Gastroesophageal sphincter (tissue), 4 donors: ENCODE results near the gene PCDHA4. TPM values are rescaled to one million over a fixed set of nuclear protein-coding genes. Genes with fewer than 3 reads are reported as not detected.

Experiments
- ATAC-seq: fragments of 150-250 bp; one replicate; pipeline ENCODE4 v1.9.1; 2016; ENCODE audit warnings: mild to moderate bottlenecking, moderate library complexity
- H3K27ac ChIP-seq, 4 donors: fragments of 200-600 bp; sonication (generic) in 3 of 4; 1 replicate in 3 of 4; 2 replicates in 1 of 4; pipeline ENCODE4 v1.5.1; 2016 to 2019
- H3K27me3 ChIP-seq: fragments of 200-600 bp; sonication (generic); one replicate; pipeline ENCODE4 v1.5.1; 2019
- H3K36me3 ChIP-seq, 2 donors: fragments of 200-600 bp; sonication (generic); one replicate each; pipeline ENCODE4 v1.5.1; 2019; ENCODE audit warnings: control low read depth in 1 of 2
- H3K4me1 ChIP-seq, 3 donors: fragments of 200-600 bp; sonication (generic); 1 replicate in 2 of 3; 2 replicates in 1 of 3; pipeline ENCODE4 v1.5.1; 2016 to 2019; ENCODE audit warnings: control low read depth in 2 of 3
- H3K4me3 ChIP-seq, 2 donors: fragments of 200-600 bp; sonication (generic); one replicate each; pipeline ENCODE4 v1.5.1; 2019; ENCODE audit warnings: mild to moderate bottlenecking in 1 of 2, moderate library complexity in 1 of 2
- H3K9me3 ChIP-seq, 3 donors: fragments of 200-600 bp; sonication (generic); one replicate each; pipeline ENCODE4 v1.5.1; 2017 to 2019; ENCODE audit warnings: control low read depth in 2 of 3
- CTCF ChIP-seq, 4 experiments: fragments of 200-600 bp in 2 of 4; fragments of 450-650 bp in 2 of 4; sonication (generic) in 1 of 4; IDR thresholded peaks; one replicate each; pipeline ENCODE4 v1.5.1; 2017 to 2019; ENCODE audit warnings: antibody characterized with exemption in 4 of 4, mild to moderate bottlenecking in 2 of 4, moderate library complexity in 2 of 4
- EP300 ChIP-seq: sonication (generic); formaldehyde crosslinking; IDR thresholded peaks from one replicate; pipeline ENCODE4 v1.6.1; 2017; ENCODE audit warnings: antibody characterized with exemption, mild to moderate bottlenecking
- POLR2A ChIP-seq, 2 donors: fragments of 450-650 bp; IDR thresholded peaks; one replicate each; pipeline ENCODE4 v1.6.1; 2017; ENCODE audit warnings: antibody characterized with exemption in 2 of 2, mild to moderate bottlenecking in 2 of 2, moderate library complexity in 1 of 2
- POLR2AphosphoS5 ChIP-seq: sonication (generic); formaldehyde crosslinking; IDR thresholded peaks from one replicate; pipeline ENCODE4 v1.6.1; 2017; ENCODE audit warnings: antibody characterized with exemption
- WGBS, 2 donors: methylation state at CpG; one replicate each; pipeline ENCODE4 v1.1.5; 2018; ENCODE audit warnings: low coverage in 1 of 2; 5-methylcytosine and 5-hydroxymethylcytosine counted together
- total RNA-seq, 4 donors: library from RNA; depleted of rRNA; stranded (reverse); fragments of >200 nt; gene quantifications; one replicate each; pipeline ENCODE4 v1.1.0, GENCODE V29; 2016

Gene PCDHA4
- total RNA-seq, 4 donors from 2014 or later, result 0.13 to 0.96 (median 0.31) TPM; not detected in 1

GRCh38 chr5:140855772-140856674 lies 49.2 kb downstream of the PCDHA4 start, which contains the start of gene PCDHA10:
Gene PCDHA10 (plus strand): TSS chr5:140855897. CDS start chr5:140856049, 152 bp downstream.
- H3K36me3 ChIP-seq, result no peaks in the 10 kb centered on the region
- H3K27me3 ChIP-seq, result peaks cover 81% of the 10 kb centered on the region
- H3K4me3 ChIP-seq, result peak within 1 kb of the TSS; percentile 6 to 27
- peak in 2 of 4 experiments; percentile 15 to 39 for TF ChIP-seq CTCF (IDR thresholded peaks at IDR 0.05)
- no peak for TF ChIP-seq EP300
- no peak for ATAC-seq
- peak within 1 kb of the TSS in 1 of 4 donors; percentile 56 for H3K27ac ChIP-seq
- 11 to 18% methylated on average over 8 to 40 of the region's 44 CpGs for WGBS, 2 donors
- peaks cover 0 to 61% (median 0%) of the 10 kb centered on the region in 3 donors for H3K9me3 ChIP-seq
- no peaks in the 10 kb centered on the region for H3K4me1 ChIP-seq

- Histone ChIP-seq H3K4me1 (no peaks in the 10 kb centered on the region), H3K27ac (no peak overlapping the region), H3K9me3 (peaks cover 0 to 71% (median 0%) of the 10 kb centered on the region in 3 donors), H3K27me3 (peaks cover 86% of the 10 kb centered on the region), H3K36me3 (no peaks in the 10 kb centered on the region), H3K4me3 (no peak overlapping the region)
- ATAC-seq, result no peak
- WGBS, 2 donors, result 35 to 55% methylated on average over 4 to 19 of the region's 94 CpGs
- TF ChIP-seq EP300, result no peak
- no peak for TF ChIP-seq POLR2A (IDR thresholded peaks at IDR 0.05)
- no peak for TF ChIP-seq CTCF (IDR thresholded peaks at IDR 0.05)
- no peak for TF ChIP-seq POLR2AphosphoS5
These were observed 50.5 kb downstream of the PCDHA4 start for GRCh38 chr5:140857177-140857986.

GRCh38 chr5:140857987-140858240 lies 51.0 kb downstream of the PCDHA4 start:
- H3K4me1 ChIP-seq, result no peaks in the 10 kb centered on the region
- WGBS, 2 donors, result 40% methylated on average over 2 of the region's 22 CpGs; no CpG with 5 or more reads in 1 of the 2 donors
- no peaks in the 10 kb centered on the region for H3K36me3 ChIP-seq
- no peak overlapping the region for H3K27ac ChIP-seq
- TF ChIP-seq POLR2A (IDR thresholded peaks at IDR 0.05) (no peak), EP300 (no peak), POLR2AphosphoS5 (no peak), CTCF (IDR thresholded peaks at IDR 0.05) (no peak)
- peaks cover 86% of the 10 kb centered on the region for H3K27me3 ChIP-seq
- H3K4me3 ChIP-seq, result no peak overlapping the region
- ATAC-seq, result no peak
- peaks cover 0 to 71% (median 0%) of the 10 kb centered on the region in 3 donors for H3K9me3 ChIP-seq

- H3K4me1 ChIP-seq, result no peaks in the 10 kb centered on the region
- TF ChIP-seq EP300, result no peak
- TF ChIP-seq POLR2A (IDR thresholded peaks at IDR 0.05), result no peak
- no peak for TF ChIP-seq POLR2AphosphoS5
- no peak for TF ChIP-seq CTCF (IDR thresholded peaks at IDR 0.05)
- 41% methylated on average over 8 of the region's 76 CpGs; no CpG with 5 or more reads in 1 of the 2 donors for WGBS, 2 donors
- no peaks in the 10 kb centered on the region for H3K36me3 ChIP-seq
- ATAC-seq, result no peak
- H3K4me3 ChIP-seq, result no peak overlapping the region
- peaks cover 0 to 59% (median 0%) of the 10 kb centered on the region in 3 donors for H3K9me3 ChIP-seq
- peaks cover 57% of the 10 kb centered on the region for H3K27me3 ChIP-seq
- no peak overlapping the region for H3K27ac ChIP-seq
These were observed 55.8 kb downstream of the PCDHA4 start for GRCh38 chr5:140862441-140863295.

Other genes with a start within 250 kb of the PCDHA4 start
- 10 to 100 TPM; 17.5 to 29.4 (median 23.2) TPM for gene SRA1, start 249.6 kb upstream of the PCDHA4 start, total RNA-seq
- gene APBB3, start 242.5 kb upstream of the PCDHA4 start, total RNA-seq, result 10 to 100 TPM in 3 of 4 donors, 1 to 10 TPM in 1; 9.7 to 25.1 (median 17.5) TPM
- 10 to 100 TPM; 24.5 to 52.0 (median 32.7) TPM for gene SLC35A4, start 242.2 kb upstream of the PCDHA4 start, total RNA-seq
- gene CD14, start 173.9 kb upstream of the PCDHA4 start, total RNA-seq, result 10 to 100 TPM; 20.4 to 84.5 (median 37.9) TPM
- gene TMCO6, start 167.6 kb upstream of the PCDHA4 start, total RNA-seq, result 10 to 100 TPM; 10.9 to 72.1 (median 26.7) TPM
- 10 to 100 TPM; 38.6 to 61.5 (median 46.1) TPM for gene NDUFA2, start 159.4 kb upstream of the PCDHA4 start, total RNA-seq
- gene IK, start 159.2 kb upstream of the PCDHA4 start, total RNA-seq, result 100 to 1,000 TPM; 130 to 168 (median 131) TPM
- 10 to 100 TPM; 15.6 to 25.1 (median 16.9) TPM for gene WDR55, start 142.2 kb upstream of the PCDHA4 start, total RNA-seq
- under 1 TPM in 3 of 4 donors, not detected in 1; 0.19 to 0.67 (median 0.62) TPM for gene DND1, start 133.5 kb upstream of the PCDHA4 start, total RNA-seq
- gene HARS1, start 115.7 kb upstream of the PCDHA4 start, total RNA-seq, result 10 to 100 TPM; 65.9 to 67.9 (median 67.1) TPM
- gene HARS2, start 115.6 kb upstream of the PCDHA4 start, total RNA-seq, result 10 to 100 TPM; 16.0 to 41.6 (median 25.5) TPM
- 10 to 100 TPM; 35.8 to 47.2 (median 45.0) TPM for gene ZMAT2, start 106.6 kb upstream of the PCDHA4 start, total RNA-seq
- not detected for gene PCDHA1, start 20.9 kb upstream of the PCDHA4 start, total RNA-seq
- gene PCDHA2, start 12.2 kb upstream of the PCDHA4 start, total RNA-seq, result under 1 TPM in 2 of 4 donors, not detected in 2; 0.19 to 0.27 TPM
- gene PCDHA3, start 6.0 kb upstream of the PCDHA4 start, total RNA-seq, result 1 to 10 TPM in 1 of 4 donors, under 1 TPM in 3; 0.32 to 1.4 (median 0.70) TPM
- under 1 TPM in 3 of 4 donors, not detected in 1; 0.27 to 0.31 (median 0.27) TPM for gene PCDHA5, start 14.5 kb downstream of the PCDHA4 start, total RNA-seq
- 1 to 10 TPM in 1 of 4 donors, under 1 TPM in 3; 0.31 to 1.4 (median 0.73) TPM for gene PCDHA6, start 20.9 kb downstream of the PCDHA4 start, total RNA-seq
- under 1 TPM in 3 of 4 donors, not detected in 1; 0.27 to 0.47 (median 0.35) TPM for gene PCDHA7, start 27.2 kb downstream of the PCDHA4 start, total RNA-seq
- gene PCDHA8, start 34.1 kb downstream of the PCDHA4 start, total RNA-seq, result under 1 TPM in 1 of 4 donors, not detected in 3; 0.15 TPM
- under 1 TPM in 3 of 4 donors, not detected in 1; 0.13 to 0.47 (median 0.23) TPM for gene PCDHA9, start 41.3 kb downstream of the PCDHA4 start, total RNA-seq
- 1 to 10 TPM in 3 of 4 donors, under 1 TPM in 1; 0.94 to 2.5 (median 1.4) TPM for gene PCDHA10, start 48.8 kb downstream of the PCDHA4 start, total RNA-seq
- gene PCDHA11, start 61.9 kb downstream of the PCDHA4 start, total RNA-seq, result 1 to 10 TPM in 1 of 4 donors, under 1 TPM in 3; 0.13 to 1.9 (median 0.89) TPM
- 1 to 10 TPM in 3 of 4 donors, under 1 TPM in 1; 0.54 to 4.7 (median 1.5) TPM for gene PCDHA12, start 68.2 kb downstream of the PCDHA4 start, total RNA-seq
- gene PCDHA13, start 75.1 kb downstream of the PCDHA4 start, total RNA-seq, result 1 to 10 TPM in 2 of 4 donors, under 1 TPM in 2; 0.22 to 2.5 (median 0.79) TPM
- gene PCDHAC1, start 119.2 kb downstream of the PCDHA4 start, total RNA-seq, result 1 to 10 TPM in 2 of 4 donors, under 1 TPM in 2; 0.47 to 6.6 (median 1.4) TPM
- gene PCDHAC2, start 159.4 kb downstream of the PCDHA4 start, total RNA-seq, result 10 to 100 TPM in 3 of 4 donors, 1 to 10 TPM in 1; 1.6 to 25.9 (median 13.9) TPM
- under 1 TPM in 2 of 4 donors, not detected in 2; 0.05 to 0.13 TPM for gene PCDHB1, start 244.3 kb downstream of the PCDHA4 start, total RNA-seq